A673 (cell line): Measurements from ENCODE around the gene KRTAP5-1. TPM values are rescaled to one million over a fixed set of nuclear protein-coding genes. Genes with fewer than 3 reads are reported as not detected.

Experiments
- BruUV-seq: library from RNA; stranded (reverse); fragments of 400-500 nt; replicated peaks from 2 replicates; lab custom pipeline; 2021; lab: Mats Ljungman, UMichigan
- CTCF ChIA-PET: fragments of 300-600 bp; sonication (Branson Sonifier 250); formaldehyde crosslinking; loops from one replicate; lab custom pipeline; 2022; ENCODE audit warnings: antibody characterized with exemption; lab: Charles Lee
- POLR2A ChIA-PET: fragments of 300-600 bp; sonication (Branson Sonifier 250); formaldehyde crosslinking; loops from one replicate; lab custom pipeline; 2022; ENCODE audit warnings: antibody characterized with exemption; ENCODE audit not compliant: low non-redundant PET; lab: Charles Lee
- DNase-seq: peaks from one replicate; pipeline ENCODE4 v3.0.0-alpha.2; 2015; ENCODE audit warnings: low spot score
- H3K27ac ChIP-seq: fragments of 200-600 bp; sonication (generic); 2 replicates; pipeline ENCODE4 v1.5.1; 2016; ENCODE audit warnings: mixed run types, low read depth, mild to moderate bottlenecking, mixed read lengths, antibody characterized with exemption, low read length; ENCODE audit not compliant: poor library complexity, severe bottlenecking
- H3K27me3 ChIP-seq: fragments of 200-600 bp; sonication (generic); replicated peaks from 2 replicates; pipeline ENCODE4 v1.6.1; 2017; ENCODE audit warnings: mixed run types, low read depth, mild to moderate bottlenecking, mixed read lengths, antibody characterized with exemption, low read length; ENCODE audit not compliant: insufficient read depth, poor library complexity
- H3K36me3 ChIP-seq: fragments of 200-600 bp; sonication (generic); 2 replicates; pipeline ENCODE4 v1.6.1; 2016; ENCODE audit warnings: mixed run types, mild to moderate bottlenecking, mixed read lengths, antibody characterized with exemption, low read length; ENCODE audit not compliant: insufficient read depth, poor library complexity, severe bottlenecking
- H3K4me1 ChIP-seq: fragments of 200-600 bp; sonication (generic); 2 replicates; pipeline ENCODE4 v1.6.1; 2017; ENCODE audit warnings: mixed run types, mild to moderate bottlenecking, mixed read lengths, antibody characterized with exemption, low read length; ENCODE audit not compliant: insufficient read depth, poor library complexity, severe bottlenecking
- H3K4me3 ChIP-seq: fragments of 200-600 bp; sonication (generic); 2 replicates; pipeline ENCODE4 v1.5.1; 2016; ENCODE audit warnings: low read depth, mixed run types, mild to moderate bottlenecking, mixed read lengths, low read length; ENCODE audit not compliant: poor library complexity, severe bottlenecking
- H3K9me3 ChIP-seq: fragments of 200-600 bp; sonication (generic); 2 replicates; pipeline ENCODE4 v1.6.1; 2016; ENCODE audit warnings: mixed run types, low read depth, mild to moderate bottlenecking, mixed read lengths, antibody characterized with exemption, low read length; ENCODE audit not compliant: poor library complexity, severe bottlenecking
- CTCF ChIP-seq: fragments of 300-800, 200-600 bp; sonication (generic); conservative IDR thresholded peaks from 2 replicates; pipeline ENCODE4 v1.5.1; 2017; ENCODE audit warnings: low read depth, mild to moderate bottlenecking, antibody characterized with exemption, low read length, moderate library complexity, mixed read lengths
- EZH2 ChIP-seq: fragments of 200-600 bp; sonication (generic); IDR thresholded peaks from 2 replicates; pipeline ENCODE4 v1.6.1; 2017; ENCODE audit warnings: borderline replicate concordance, low read depth, mild to moderate bottlenecking, mixed read lengths, antibody characterized with exemption, low read length; ENCODE audit not compliant: poor library complexity, severe bottlenecking
- intact Hi-C: fragments of 100-400 bp; cut with micrococcal nuclease; formaldehyde crosslinking; loops from one replicate; pipeline ENCODE4 v1.10.0; 2022; ENCODE audit not compliant: unreplicated experiment
- total RNA-seq: library from RNA; stranded (reverse); gene quantifications from 2 replicates; pipeline ENCODE4 v1.2.3, GENCODE V29; 2021

Gene KRTAP5-1
- total RNA-seq, 1 experiment from 2014 or later, result not detected

- ChIA-PET POLR2A (no interaction called here), CTCF (no interaction called here)
- Histone ChIP-seq H3K27ac (no peak overlapping the region), H3K4me3 (no peak overlapping the region), H3K36me3 (no peaks in the 10 kb centered on the region), H3K27me3 (peaks cover 25% of the 10 kb centered on the region), H3K9me3 (no peaks in the 10 kb centered on the region), H3K4me1 (peaks cover 6% of the 10 kb centered on the region)
- intact Hi-C loops, result no loop called here
- no peak for TF ChIP-seq CTCF
- no peak for TF ChIP-seq EZH2
- no peak for DNase-seq
- TSS peak; percentile 58 for BruUV-seq
Observed at GRCh38 chr11:1570531-1570895, 14.6 kb downstream of the KRTAP5-1 start.

- Histone ChIP-seq H3K36me3 (no peaks in the 10 kb centered on the region), H3K9me3 (no peaks in the 10 kb centered on the region), H3K4me1 (peaks cover 6% of the 10 kb centered on the region), H3K27me3 (peaks cover 23% of the 10 kb centered on the region), H3K27ac (no peak overlapping the region), H3K4me3 (no peak overlapping the region)
- no peak for DNase-seq
- POLR2A ChIA-PET, result no interaction called here
- BruUV-seq, result no TSS peak
- intact Hi-C loops, result no loop called here
- CTCF ChIA-PET, result no interaction called here
- no peak for TF ChIP-seq CTCF
- TF ChIP-seq EZH2, result no peak
Observed at GRCh38 chr11:1570001-1570453, 15.1 kb downstream of the KRTAP5-1 start.

GRCh38 chr11:1569251-1569780 lies 15.8 kb downstream of the KRTAP5-1 start:
- peaks cover 20% of the 10 kb centered on the region for H3K27me3 ChIP-seq
- H3K4me3 ChIP-seq, result no peak overlapping the region
- no peak for DNase-seq
- ChIA-PET POLR2A (no interaction called here), CTCF (no interaction called here)
- TF ChIP-seq CTCF (no peak), EZH2 (no peak)
- no TSS peak for BruUV-seq
- intact Hi-C loops, result no loop called here
- no peak overlapping the region for H3K27ac ChIP-seq
- no peaks in the 10 kb centered on the region for H3K36me3 ChIP-seq
- H3K9me3 ChIP-seq, result no peaks in the 10 kb centered on the region
- peaks cover 3% of the 10 kb centered on the region for H3K4me1 ChIP-seq
